IMR-90 (cell line): Measurements from ENCODE around the gene HMGB3. TPM values are rescaled to one million over a fixed set of nuclear protein-coding genes. Genes with fewer than 3 reads are reported as not detected.
A peak's percentile ranks its signal among the peaks of the same experiment; 100 is the strongest.

ENCODE experiments used
- ATAC-seq: fragments of 200-7000 bp; cut with Tn5 transposase; 2 replicates; pipeline ENCODE4 v1.9.1; 2020; ENCODE audit warnings: low read depth, mild to moderate bottlenecking, moderate library complexity
- BruUV-seq: library from RNA; stranded (reverse); fragments of 400-500 nt; replicated peaks from 2 replicates; lab custom pipeline; 2021; lab: Mats Ljungman, UMichigan
- CTCF ChIA-PET: fragments of 300-600 bp; formaldehyde crosslinking; extraction: SDS; loops from one replicate; lab custom pipeline; 2021; ENCODE audit warnings: antibody characterized with exemption; lab: Yijun Ruan, JAX
- POLR2A ChIA-PET: fragments of 300-600 bp; sonication (Branson Sonifier 250); formaldehyde crosslinking; loops from one replicate; lab custom pipeline; 2022; ENCODE audit warnings: antibody characterized with exemption; ENCODE audit not compliant: unreplicated experiment; lab: Charles Lee
- DNase-seq: peaks from one replicate; pipeline ENCODE4 v3.0.0; 2013
- H2AFZ ChIP-seq: replicated peaks from 2 replicates; pipeline ENCODE3; 2013; ENCODE audit warnings: low read length, mild to moderate bottlenecking; ENCODE audit not compliant: poor library complexity
- H2AK5ac ChIP-seq: 2 replicates; pipeline ENCODE4 v1.6.1; 2013; ENCODE audit warnings: low read depth, low read length, inconsistent platforms
- H2AK9ac ChIP-seq: replicated peaks from 2 replicates; pipeline ENCODE3; 2013; ENCODE audit warnings: mild to moderate bottlenecking, low read depth, low read length, moderate library complexity; ENCODE audit not compliant: poor library complexity
- H2BK120ac ChIP-seq: 2 replicates; pipeline ENCODE4 v1.6.1; 2013; ENCODE audit warnings: low read depth, low read length, inconsistent platforms
- H2BK15ac ChIP-seq: 3 replicates; pipeline ENCODE4 v1.6.1; 2013; ENCODE audit warnings: low read depth, low read length, inconsistent platforms
- H2BK20ac ChIP-seq: 2 replicates; pipeline ENCODE4 v1.6.1; 2013; ENCODE audit warnings: low read depth, mild to moderate bottlenecking, inconsistent platforms, low read length, moderate library complexity
- H2BK5ac ChIP-seq: 2 replicates; pipeline ENCODE4 v1.6.1; 2013; ENCODE audit warnings: mild to moderate bottlenecking, low read depth, low read length, inconsistent platforms; ENCODE audit not compliant: poor library complexity, severe bottlenecking
- H3K14ac ChIP-seq: replicated peaks from 2 replicates; pipeline ENCODE4 v1.6.1; 2013; ENCODE audit warnings: low read depth, low read length, inconsistent platforms
- H3K18ac ChIP-seq: 2 replicates; pipeline ENCODE4 v1.6.1; 2013; ENCODE audit warnings: low read depth, low read length, control low read depth
- H3K23ac ChIP-seq: 2 replicates; pipeline ENCODE4 v1.6.1; 2013; ENCODE audit warnings: low read depth, low read length, inconsistent platforms
- H3K27ac ChIP-seq: 2 replicates; pipeline ENCODE4 v1.5.1; 2013; ENCODE audit warnings: mild to moderate bottlenecking, control low read depth, low read length; ENCODE audit not compliant: insufficient read depth
- H3K27me3 ChIP-seq: 2 replicates; pipeline ENCODE4 v1.6.1; 2013; ENCODE audit warnings: low read length; ENCODE audit not compliant: control insufficient read depth, insufficient read depth
- H3K36me3 ChIP-seq: 2 replicates; pipeline ENCODE4 v1.6.1; 2013; ENCODE audit warnings: low read length, mixed read lengths; ENCODE audit not compliant: control insufficient read depth, insufficient read depth
- H3K4ac ChIP-seq: 2 replicates; pipeline ENCODE4 v1.6.1; 2013; ENCODE audit warnings: low read depth, low read length, inconsistent platforms
- H3K4me1 ChIP-seq: 2 replicates; pipeline ENCODE4 v1.6.1; 2013; ENCODE audit warnings: low read length, mixed read lengths; ENCODE audit not compliant: control insufficient read depth, insufficient read depth
- H3K4me2 ChIP-seq: 2 replicates; pipeline ENCODE4 v1.6.1; 2013; ENCODE audit warnings: low read depth, mild to moderate bottlenecking, control low read depth, low read length, moderate library complexity
- H3K4me3 ChIP-seq: 2 replicates; pipeline ENCODE4 v1.5.1; 2013; ENCODE audit warnings: low read depth, mild to moderate bottlenecking, control low read depth, low read length, moderate library complexity; ENCODE audit not compliant: insufficient read depth
- H3K56ac ChIP-seq: 2 replicates; pipeline ENCODE4 v1.6.1; 2013; ENCODE audit warnings: low read length, inconsistent platforms; ENCODE audit not compliant: insufficient read depth; ENCODE audit errors: extremely low read depth
- H3K79me1 ChIP-seq, 2 experiments: 2 replicates each; pipeline ENCODE4 v1.6.1; 2013; ENCODE audit warnings: low read length in 2 of 2, inconsistent platforms in 1 of 2, low read depth in 1 of 2
- H3K9ac ChIP-seq: 2 replicates; pipeline ENCODE4 v1.6.1; 2013; ENCODE audit warnings: low read depth, low read length, control low read depth
- H3K9me1 ChIP-seq: 2 replicates; pipeline ENCODE4 v1.6.1; 2013; ENCODE audit warnings: low read length, inconsistent platforms; ENCODE audit not compliant: insufficient read depth
- H3K9me3 ChIP-seq: 2 replicates; pipeline ENCODE4 v1.6.1; 2013; ENCODE audit warnings: low read length; ENCODE audit not compliant: control insufficient read depth, insufficient read depth
- H4K20me1 ChIP-seq: 2 replicates; pipeline ENCODE4 v1.6.1; 2013; ENCODE audit warnings: low read length, inconsistent platforms; ENCODE audit not compliant: insufficient read depth
- H4K5ac ChIP-seq: 2 replicates; pipeline ENCODE4 v1.6.1; 2013; ENCODE audit warnings: mild to moderate bottlenecking, low read depth, low read length, control low read depth
- H4K8ac ChIP-seq, 2 experiments: 2 replicates each; pipeline ENCODE4 v1.6.1; 2013; ENCODE audit warnings: low read depth in 2 of 2, low read length in 2 of 2, control low read depth in 1 of 2, inconsistent platforms in 1 of 2
- H4K91ac ChIP-seq: 2 replicates; pipeline ENCODE4 v1.6.1; 2013; ENCODE audit warnings: low read depth, low read length, inconsistent platforms; ENCODE audit not compliant: insufficient read depth
- BHLHE40 ChIP-seq: fragments of 150-350 bp; IDR thresholded peaks from 2 replicates; pipeline ENCODE4 v1.6.1; 2016; ENCODE audit warnings: mild to moderate bottlenecking, low read depth, low read length
- CEBPB ChIP-seq: IDR thresholded peaks from 2 replicates; pipeline ENCODE4 v1.6.1; 2012; ENCODE audit warnings: low read depth, low read length, improper control_type of control experiment
- CHD1 ChIP-seq: IDR thresholded peaks from 2 replicates; pipeline ENCODE4 v1.6.1; 2012; ENCODE audit warnings: low read depth, low read length, improper control_type of control experiment
- FOS ChIP-seq: fragments of 150-350 bp; IDR thresholded peaks from 2 replicates; pipeline ENCODE4 v1.6.1; 2016; ENCODE audit warnings: low read depth, low read length
- MAFK ChIP-seq: IDR thresholded peaks from 2 replicates; pipeline ENCODE4 v1.6.1; 2012; ENCODE audit warnings: low read depth, low read length, improper control_type of control experiment
- MAZ ChIP-seq: IDR thresholded peaks from 2 replicates; pipeline ENCODE4 v1.6.1; 2012; ENCODE audit warnings: low read depth, mild to moderate bottlenecking, low read length, improper control_type of control experiment, moderate library complexity, borderline replicate concordance
- MXI1 ChIP-seq: IDR thresholded peaks from 2 replicates; pipeline ENCODE4 v1.6.1; 2012; ENCODE audit warnings: low read depth, mild to moderate bottlenecking, low read length, moderate library complexity, borderline replicate concordance
- NFE2L2 ChIP-seq: fragments of 150-350 bp; IDR thresholded peaks from 2 replicates; pipeline ENCODE4 v1.6.1; 2016; ENCODE audit warnings: low read depth, mild to moderate bottlenecking, low read length
- POLR2A ChIP-seq: IDR thresholded peaks from 2 replicates; pipeline ENCODE4 v1.6.1; 2012; ENCODE audit warnings: mild to moderate bottlenecking, low read depth, low read length
- RAD21 ChIP-seq: IDR thresholded peaks from 2 replicates; pipeline ENCODE4 v1.6.1; 2012; ENCODE audit warnings: low read length, improper control_type of control experiment
- RCOR1 ChIP-seq: IDR thresholded peaks from 2 replicates; pipeline ENCODE4 v1.6.1; 2012; ENCODE audit warnings: mild to moderate bottlenecking, low read length, improper control_type of control experiment; ENCODE audit not compliant: insufficient replicate concordance
- RFX5 ChIP-seq: IDR thresholded peaks from 2 replicates; pipeline ENCODE4 v1.8.0; 2012; ENCODE audit warnings: low read depth, mild to moderate bottlenecking, low read length, moderate library complexity
- SMC3 ChIP-seq: fragments of 150-350 bp; IDR thresholded peaks from 2 replicates; pipeline ENCODE4 v1.6.1; 2016; ENCODE audit warnings: low read depth, mild to moderate bottlenecking, antibody characterized with exemption, low read length, moderate library complexity
- WGBS, 2 experiments: methylation state at CpG; one replicate each; pipeline versions ENCODE4 v1.1.5 to v1.1.7; 2013; ENCODE audit warnings: missing lambda C conversion rate in 2 of 2; ENCODE audit not compliant: insufficient read length in 1 of 2; ENCODE audit errors: extremely low coverage in 2 of 2; 5-methylcytosine and 5-hydroxymethylcytosine counted together
- dilution Hi-C: fragments of 300-500 bp; cut with HindIII; formaldehyde crosslinking; loops from one replicate; pipeline ENCODE4 v1.14.3; 2018; ENCODE audit warnings: low sequenced_read_pairs; ENCODE audit not compliant: unreplicated experiment
- in situ Hi-C: fragments of 300-500 bp; cut with MboI; formaldehyde crosslinking; loops from 3 replicates; pipeline ENCODE4 v1.14.3; 2019; ENCODE audit warnings: low sequenced_read_pairs, inconsistent platforms, mixed read lengths
- intact Hi-C: fragments of 100-400 bp; cut with micrococcal nuclease; formaldehyde crosslinking; loops from 2 replicates; pipeline ENCODE4 v1.10.0; 2022
- polyA plus RNA-seq, 3 experiments: library from polyadenylated mRNA; depleted of rRNA; stranded (reverse); fragments of >200 nt; gene quantifications; 2 replicates each; pipeline ENCODE4 v1.2.3, GENCODE V29; 2012; ENCODE audit warnings: low replicate concordance in 1 of 3
- total RNA-seq: library from RNA; depleted of rRNA; stranded (reverse); fragments of >200 nt; gene quantifications from 2 replicates; pipeline ENCODE4 v1.2.3, GENCODE V29; 2012
- TF ChIP-seq, protein P1 (sequence below): fragments of 150-350 bp; IDR thresholded peaks from 2 replicates; pipeline ENCODE4 v1.6.1; 2017; ENCODE audit warnings: mild to moderate bottlenecking, antibody characterized with exemption, low read length, low read depth
- TF ChIP-seq, protein P2 (sequence below): fragments of 150-350 bp; IDR thresholded peaks from 2 replicates; pipeline ENCODE4 v1.6.1; 2016; ENCODE audit warnings: low read depth, mild to moderate bottlenecking, low read length, moderate library complexity, borderline replicate concordance

The HMGB3 gene
- total and polyA plus RNA-seq, 2 of the 4 experiments (the other 2 are of a cell fraction) = 14.7 to 21.3 TPM

DNA sequence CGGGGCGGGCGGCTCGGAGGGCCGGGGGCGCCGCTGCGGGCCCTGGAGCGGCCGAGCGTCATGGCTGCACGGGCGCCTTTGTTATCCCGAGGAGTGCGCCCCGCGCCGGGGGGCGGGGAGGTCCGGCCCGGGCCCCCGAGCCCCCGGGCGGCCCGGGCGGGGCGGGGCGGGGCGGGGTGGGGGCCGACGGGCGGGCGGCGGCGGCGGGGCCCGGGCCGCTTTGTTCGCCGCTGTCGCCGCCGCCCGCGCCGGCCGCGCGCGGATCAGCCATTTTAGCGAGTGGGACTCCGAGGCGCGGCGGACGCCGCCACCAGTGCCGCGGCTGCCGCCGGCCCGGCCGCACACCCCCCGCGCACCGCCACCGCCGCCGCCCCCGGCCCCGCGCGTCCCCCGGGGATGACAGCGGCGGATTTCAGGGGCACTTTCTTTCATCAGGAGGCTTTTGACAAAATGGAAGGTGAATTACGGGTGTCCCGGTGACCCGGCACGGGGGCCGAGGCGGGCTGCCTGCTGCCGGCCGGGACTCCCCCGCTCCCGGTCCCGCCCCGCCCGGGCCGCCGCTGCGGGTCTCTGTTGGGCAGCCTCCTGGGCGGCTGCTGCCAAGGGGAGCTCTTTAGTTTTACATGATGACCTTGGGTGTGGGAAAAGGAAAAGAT lies 1.2 kb downstream of the HMGB3 start:
- H2BK15ac ChIP-seq = no peak overlapping the region
- H3K27ac ChIP-seq = no peak overlapping the region
- H3K9me3 ChIP-seq = no peaks in the 10 kb centered on the region
- no peak overlapping the region for H4K91ac ChIP-seq
- H3K14ac ChIP-seq = no peak overlapping the region
- in situ Hi-C loops (loop anchor here (10.0 kb wide), 2 partner anchors 89 to 209 kb away; partner anchors contain the start of gene CD99L2), intact Hi-C loops (loop anchor here (10.0 kb wide), 1 partner anchor 1049 kb away; the partner anchor contains the start of gene EOLA2), dilution Hi-C loops (no loop called here)
- no peaks in the 10 kb centered on the region for H3K4me1 ChIP-seq
- no peak overlapping the region for H2BK20ac ChIP-seq
- H3K9ac ChIP-seq = peak overlapping the region; percentile 82
- no peak overlapping the region for H4K5ac ChIP-seq
- no peak overlapping the region for H2BK5ac ChIP-seq
- no peak overlapping the region for H2AK5ac ChIP-seq
- WGBS, 2 experiments = 35% methylated on average over 26 of the region's 93 CpGs; no CpG with 5 or more reads in 1 of the 2 experiments
- no peak for DNase-seq
- H3K18ac ChIP-seq = no peak overlapping the region
- H2AK9ac ChIP-seq = peak overlapping the region; percentile 81
- peaks cover 4% of the 10 kb centered on the region for H3K36me3 ChIP-seq
- no peaks in the 10 kb centered on the region for H4K20me1 ChIP-seq
- peak overlapping the region; percentile 83 for H3K4me2 ChIP-seq
- no peaks in the 10 kb centered on the region for H3K9me1 ChIP-seq
- peak overlapping the region; percentile 56 for H3K4me3 ChIP-seq
- H3K23ac ChIP-seq = no peak overlapping the region
- CTCF ChIA-PET = no interaction called here
- no TSS peak for BruUV-seq
- POLR2A ChIA-PET = no interaction called here
- H2AFZ ChIP-seq = peak overlapping the region; percentile 72
- H3K56ac ChIP-seq = no peak overlapping the region
- no peak overlapping the region for H2BK120ac ChIP-seq
- no peak overlapping the region for H3K4ac ChIP-seq
- peak; percentile 4; the same call in 1 of the 2 replicates for ATAC-seq
- no peaks in the 10 kb centered on the region for H3K27me3 ChIP-seq
- no peak overlapping the region for H4K8ac ChIP-seq
- H3K79me1 ChIP-seq = peaks cover 0 to 5% of the 10 kb centered on the region in 2 experiments; a peak in 2 of 4 replicates
- TF ChIP-seq CEBPB (no peak), FOS (no peak), MXI1 (no peak), NFE2L2 (no peak), MAFK (no peak), RFX5 (no peak), MAZ (no peak), CHD1 (no peak), POLR2A (no peak), BHLHE40 (no peak), RCOR1 (no peak), RAD21 (no peak), SMC3 (no peak)
- TF ChIP-seq, protein P1, sequence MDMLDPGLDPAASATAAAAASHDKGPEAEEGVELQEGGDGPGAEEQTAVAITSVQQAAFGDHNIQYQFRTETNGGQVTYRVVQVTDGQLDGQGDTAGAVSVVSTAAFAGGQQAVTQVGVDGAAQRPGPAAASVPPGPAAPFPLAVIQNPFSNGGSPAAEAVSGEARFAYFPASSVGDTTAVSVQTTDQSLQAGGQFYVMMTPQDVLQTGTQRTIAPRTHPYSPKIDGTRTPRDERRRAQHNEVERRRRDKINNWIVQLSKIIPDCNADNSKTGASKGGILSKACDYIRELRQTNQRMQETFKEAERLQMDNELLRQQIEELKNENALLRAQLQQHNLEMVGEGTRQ = no peak
- TF ChIP-seq, protein P2, sequence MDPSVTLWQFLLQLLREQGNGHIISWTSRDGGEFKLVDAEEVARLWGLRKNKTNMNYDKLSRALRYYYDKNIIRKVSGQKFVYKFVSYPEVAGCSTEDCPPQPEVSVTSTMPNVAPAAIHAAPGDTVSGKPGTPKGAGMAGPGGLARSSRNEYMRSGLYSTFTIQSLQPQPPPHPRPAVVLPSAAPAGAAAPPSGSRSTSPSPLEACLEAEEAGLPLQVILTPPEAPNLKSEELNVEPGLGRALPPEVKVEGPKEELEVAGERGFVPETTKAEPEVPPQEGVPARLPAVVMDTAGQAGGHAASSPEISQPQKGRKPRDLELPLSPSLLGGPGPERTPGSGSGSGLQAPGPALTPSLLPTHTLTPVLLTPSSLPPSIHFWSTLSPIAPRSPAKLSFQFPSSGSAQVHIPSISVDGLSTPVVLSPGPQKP = no peak
